Fibroblast of lung (primary cell): ENCODE results near the gene XPNPEP3. TPM values are rescaled to one million over a fixed set of nuclear protein-coding genes. Genes with fewer than 3 reads are reported as not detected.

Experiments
- DNase-seq, 2 donors: peaks; one replicate each; pipeline versions ENCODE4 v3.0.0 to v3.0.0-alpha.2; 2010; ENCODE audit warnings: low read depth in 2 of 2
- H2AFZ ChIP-seq: 2 replicates; pipeline ENCODE4 v1.5.1; 2012; ENCODE audit warnings: low read length, control low read depth, inconsistent platforms
- H3K27ac ChIP-seq: 2 replicates; pipeline ENCODE4 v1.5.1; 2011; ENCODE audit warnings: low read length, control low read depth; ENCODE audit not compliant: insufficient read depth
- H3K27me3 ChIP-seq: 2 replicates; pipeline ENCODE4 v1.5.1; 2011; ENCODE audit warnings: mild to moderate bottlenecking, low read length; ENCODE audit not compliant: control insufficient read depth, insufficient read depth
- H3K36me3 ChIP-seq: 2 replicates; pipeline ENCODE4 v1.5.1; 2011; ENCODE audit warnings: low read length; ENCODE audit not compliant: control insufficient read depth, insufficient read depth
- H3K4me1 ChIP-seq: 2 replicates; pipeline ENCODE4 v1.5.1; 2011; ENCODE audit warnings: low read length; ENCODE audit not compliant: control insufficient read depth, insufficient read depth; ENCODE audit errors: extremely low read depth
- H3K4me2 ChIP-seq: 2 replicates; pipeline ENCODE4 v1.5.1; 2011; ENCODE audit warnings: low read length, control low read depth; ENCODE audit not compliant: insufficient read depth; ENCODE audit errors: extremely low read depth
- H3K4me3 ChIP-seq, 4 experiments: fragments of 200-600 bp in 1 of 4; sonication (generic) in 1 of 4; replicated peaks in 1 of 4; 2 replicates each; pipeline ENCODE4 v1.5.1; 2011 to 2016; ENCODE audit warnings: low read length in 4 of 4, low read depth in 3 of 4, mild to moderate bottlenecking in 3 of 4, control low read depth in 2 of 4, inconsistent platforms in 1 of 4, mixed read lengths in 1 of 4; ENCODE audit not compliant: insufficient read depth in 1 of 4; ENCODE audit errors: control extremely low read depth in 1 of 4
- H3K79me2 ChIP-seq: 2 replicates; pipeline ENCODE4 v1.5.1; 2012; ENCODE audit warnings: mild to moderate bottlenecking, low read length, inconsistent platforms; ENCODE audit not compliant: control insufficient read depth, insufficient read depth
- H3K9ac ChIP-seq: 2 replicates; pipeline ENCODE4 v1.5.1; 2011; ENCODE audit warnings: mild to moderate bottlenecking, low read length, control low read depth; ENCODE audit not compliant: insufficient read depth
- H3K9me3 ChIP-seq: 2 replicates; pipeline ENCODE4 v1.5.1; 2012; ENCODE audit warnings: low read depth, low read length; ENCODE audit not compliant: control insufficient read depth, insufficient read depth
- H4K20me1 ChIP-seq: 2 replicates; pipeline ENCODE4 v1.5.1; 2011; ENCODE audit warnings: low read length; ENCODE audit not compliant: control insufficient read depth, insufficient read depth; ENCODE audit errors: extremely low read depth
- EZH2 ChIP-seq: IDR thresholded peaks from 2 replicates; pipeline ENCODE4 v1.5.1; 2012; ENCODE audit warnings: low read length, control low read depth, mild to moderate bottlenecking; ENCODE audit errors: missing control alignments
- polyA plus RNA-seq, 2 donors: library from polyadenylated mRNA; depleted of rRNA in 1 of 2; stranded (reverse) in 1 of 2; unstranded in 1 of 2; fragments of >200 nt; gene quantifications; 2 replicates each; pipeline ENCODE4 v1.2.1, GENCODE V29; 2011 to 2012; ENCODE audit warnings: missing spikeins in 1 of 2
- total RNA-seq: library from RNA; depleted of rRNA; stranded (reverse); fragments of >200 nt; gene quantifications from 2 replicates; pipeline ENCODE4 v1.2.1, GENCODE V29; 2014
- TF ChIP-seq, protein P1 (sequence below), 2 donors: IDR thresholded peaks in 1 of 2; conservative IDR thresholded peaks in 1 of 2; 1 replicate in 1 of 2; 2 replicates in 1 of 2; pipeline ENCODE4 v1.5.1; 2011 to 2012; ENCODE audit warnings: low read length in 2 of 2, control low read depth in 1 of 2, inconsistent platforms in 1 of 2, low read depth in 1 of 2, mild to moderate bottlenecking in 1 of 2

XPNPEP3 gene
- total and polyA plus RNA-seq, 2 donors (not counting 1 experiment from before 2014, with no cell fraction given), result 9.1 to 15.2 TPM

DNA sequence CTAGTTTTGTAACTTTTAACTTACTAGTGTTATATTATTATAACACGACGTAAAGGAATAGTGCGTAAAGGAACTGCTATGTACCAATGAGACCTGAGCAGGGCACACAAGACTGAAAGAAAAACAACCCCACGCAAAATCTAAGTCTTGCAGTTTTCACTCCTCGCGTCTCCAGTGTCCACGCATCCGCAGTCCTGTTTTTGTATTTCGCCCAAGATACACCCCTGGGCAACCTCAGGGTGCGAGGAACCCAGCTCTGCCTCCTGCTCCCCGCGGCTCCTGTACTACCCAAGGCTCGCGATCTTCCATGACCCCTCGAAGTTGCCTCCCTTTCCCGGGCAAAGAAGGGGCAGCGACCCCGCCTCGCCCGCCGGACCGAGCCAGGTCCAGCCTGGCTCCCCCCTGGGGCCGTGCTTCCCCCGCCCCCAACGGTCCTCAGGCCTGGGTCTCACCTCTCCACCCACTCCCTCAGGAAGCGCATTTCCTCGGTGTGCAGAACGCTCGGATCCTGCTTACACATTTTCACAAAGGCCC, 902 bp upstream of the XPNPEP3 start:
- peak overlapping the region; percentile 89 for H3K9ac ChIP-seq
- TF ChIP-seq, protein P1, sequence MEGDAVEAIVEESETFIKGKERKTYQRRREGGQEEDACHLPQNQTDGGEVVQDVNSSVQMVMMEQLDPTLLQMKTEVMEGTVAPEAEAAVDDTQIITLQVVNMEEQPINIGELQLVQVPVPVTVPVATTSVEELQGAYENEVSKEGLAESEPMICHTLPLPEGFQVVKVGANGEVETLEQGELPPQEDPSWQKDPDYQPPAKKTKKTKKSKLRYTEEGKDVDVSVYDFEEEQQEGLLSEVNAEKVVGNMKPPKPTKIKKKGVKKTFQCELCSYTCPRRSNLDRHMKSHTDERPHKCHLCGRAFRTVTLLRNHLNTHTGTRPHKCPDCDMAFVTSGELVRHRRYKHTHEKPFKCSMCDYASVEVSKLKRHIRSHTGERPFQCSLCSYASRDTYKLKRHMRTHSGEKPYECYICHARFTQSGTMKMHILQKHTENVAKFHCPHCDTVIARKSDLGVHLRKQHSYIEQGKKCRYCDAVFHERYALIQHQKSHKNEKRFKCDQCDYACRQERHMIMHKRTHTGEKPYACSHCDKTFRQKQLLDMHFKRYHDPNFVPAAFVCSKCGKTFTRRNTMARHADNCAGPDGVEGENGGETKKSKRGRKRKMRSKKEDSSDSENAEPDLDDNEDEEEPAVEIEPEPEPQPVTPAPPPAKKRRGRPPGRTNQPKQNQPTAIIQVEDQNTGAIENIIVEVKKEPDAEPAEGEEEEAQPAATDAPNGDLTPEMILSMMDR (conservative IDR thresholded peaks at IDR 0.05 in 1 of 2, IDR thresholded peaks at IDR 0.05 in 1 of 2; ENCODE audit: low read depth in 1 of 2, low read length in 2 of 2), result no peak
- TF ChIP-seq EZH2, result no peak
- no peaks in the 10 kb centered on the region for H3K9me3 ChIP-seq
- peak overlapping the region; percentile 35 for H2AFZ ChIP-seq
- H3K4me3 ChIP-seq, result peak overlapping the region; percentile 59 to 99 (median 86)
- peak overlapping the region; percentile 76 for H3K4me2 ChIP-seq
- peaks cover 90% of the 10 kb centered on the region for H3K79me2 ChIP-seq
- no peaks in the 10 kb centered on the region for H4K20me1 ChIP-seq
- no peaks in the 10 kb centered on the region for H3K27me3 ChIP-seq
- H3K36me3 ChIP-seq, result no peaks in the 10 kb centered on the region
- peak; percentile 29 to 38 for DNase-seq
- peak overlapping the region; percentile 93 for H3K27ac ChIP-seq
- H3K4me1 ChIP-seq, result peaks cover 3% of the 10 kb centered on the region

DNA sequence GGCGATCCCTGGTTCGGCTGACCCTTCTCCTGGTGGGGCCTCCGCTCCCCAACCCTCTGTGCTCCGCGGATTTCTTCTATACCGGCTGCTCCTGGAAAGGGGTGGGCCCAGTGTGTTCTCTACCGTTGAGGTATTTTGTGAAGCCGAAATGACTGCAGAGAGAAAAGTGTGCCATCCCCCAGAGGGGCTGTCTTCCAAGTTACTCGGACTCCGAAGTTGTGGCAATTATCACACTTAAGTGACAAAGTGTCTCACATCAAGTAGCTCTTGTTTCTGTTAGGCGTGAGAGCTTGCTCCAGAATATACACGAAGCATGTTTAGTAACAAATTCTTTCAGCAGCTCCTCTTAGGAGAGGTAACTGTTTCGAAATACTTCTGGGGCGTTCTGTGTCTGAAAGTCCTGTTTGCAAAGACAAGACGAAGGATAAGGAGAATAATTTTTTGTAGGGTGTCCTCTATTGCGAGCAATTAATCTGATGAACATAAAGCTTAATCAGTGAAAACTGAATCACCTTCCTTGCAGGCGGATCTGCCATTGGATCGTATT, 434 bp downstream of the XPNPEP3 start:
- peak overlapping the region; percentile 90 for H3K4me2 ChIP-seq
- peak overlapping the region; percentile 59 to 99 (median 74) for H3K4me3 ChIP-seq
- TF ChIP-seq, protein P1 (conservative IDR thresholded peaks at IDR 0.05 in 1 of 2, IDR thresholded peaks at IDR 0.05 in 1 of 2; ENCODE audit: low read depth in 1 of 2, low read length in 2 of 2), result no peak
- TF ChIP-seq EZH2, result no peak
- H2AFZ ChIP-seq, result peak overlapping the region; percentile 71
- no peaks in the 10 kb centered on the region for H3K9me3 ChIP-seq
- H3K27me3 ChIP-seq, result no peaks in the 10 kb centered on the region
- H3K4me1 ChIP-seq, result peaks cover 3% of the 10 kb centered on the region
- peak overlapping the region; percentile 93 for H3K27ac ChIP-seq
- H3K79me2 ChIP-seq, result peaks cover 83% of the 10 kb centered on the region
- H3K9ac ChIP-seq, result peak overlapping the region; percentile 89
- DNase-seq, result peak in 1 of 2 donors; percentile 2
- no peaks in the 10 kb centered on the region for H4K20me1 ChIP-seq
- no peaks in the 10 kb centered on the region for H3K36me3 ChIP-seq

DNA sequence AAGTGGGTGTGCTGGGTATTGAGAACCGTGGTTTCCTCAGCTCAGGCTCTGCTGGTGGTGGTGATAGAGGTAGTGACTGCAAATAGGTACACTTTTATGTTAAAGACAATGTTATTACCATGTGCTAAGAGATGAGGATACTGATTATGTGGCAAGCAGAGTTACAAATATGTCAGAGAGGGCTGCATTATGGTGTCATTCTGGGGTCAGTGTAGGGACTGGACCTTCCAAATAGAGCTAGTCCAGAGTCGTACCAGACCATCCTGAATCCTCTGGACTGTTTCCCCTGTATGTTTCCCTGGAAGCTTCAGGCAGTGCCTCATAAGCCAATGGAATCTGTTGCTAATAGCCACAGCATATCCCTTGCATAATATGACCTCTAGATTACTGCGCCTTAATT, 5.1 kb downstream of the XPNPEP3 start, which contains the start of gene DNAJB7:
Gene DNAJB7 (minus strand): TSS at position 101 of the 400 bp plus-strand sequence. CDS start 119 bp downstream, outside the sequence.
- no peaks in the 10 kb centered on the region for H3K36me3 ChIP-seq
- TF ChIP-seq, protein P1 (conservative IDR thresholded peaks at IDR 0.05 in 1 of 2, IDR thresholded peaks at IDR 0.05 in 1 of 2; ENCODE audit: low read depth in 1 of 2, low read length in 2 of 2), result no peak
- no peak for TF ChIP-seq EZH2
- no peak within 1 kb of the TSS for H3K4me3 ChIP-seq
- H3K9me3 ChIP-seq, result no peaks in the 10 kb centered on the region
- peaks cover 47% of the 10 kb centered on the region for H3K79me2 ChIP-seq
- H3K27ac ChIP-seq, result no peak within 1 kb of the TSS
- no peak within 1 kb of the TSS for H2AFZ ChIP-seq
- no peaks in the 10 kb centered on the region for H3K27me3 ChIP-seq
- no peaks in the 10 kb centered on the region for H4K20me1 ChIP-seq
- peaks cover 5% of the 10 kb centered on the region for H3K4me1 ChIP-seq
- no peak within 1 kb of the TSS for H3K9ac ChIP-seq
- H3K4me2 ChIP-seq, result no peak within 1 kb of the TSS
- DNase-seq, result no peak
